Measurements from ENCODE around the gene CTTNBP2NL.

GRCh38 chr1:112444269-112444668 is 48.3 kb downstream of the CTTNBP2NL start:
- TF ChIP-seq POLR2A (IDR thresholded peaks at IDR 0.05) (no peak), CTCF (IDR thresholded peaks at IDR 0.05) (no peak)

Measured in testis (tissue), 2 donors.